Measurements from ENCODE around the gene GANC. TPM values are rescaled to one million over a fixed set of nuclear protein-coding genes. Genes with fewer than 3 reads are reported as not detected.
"Not testable (repeated sequence)": the region's sequence is repeated elsewhere in the genome, so short reads cannot be mapped to it uniquely, and the experiment has no call there.

Gene GANC
- polyA plus RNA-seq, 3 donors: 23.6 to 35.6 (median 25.9) TPM

DNA sequence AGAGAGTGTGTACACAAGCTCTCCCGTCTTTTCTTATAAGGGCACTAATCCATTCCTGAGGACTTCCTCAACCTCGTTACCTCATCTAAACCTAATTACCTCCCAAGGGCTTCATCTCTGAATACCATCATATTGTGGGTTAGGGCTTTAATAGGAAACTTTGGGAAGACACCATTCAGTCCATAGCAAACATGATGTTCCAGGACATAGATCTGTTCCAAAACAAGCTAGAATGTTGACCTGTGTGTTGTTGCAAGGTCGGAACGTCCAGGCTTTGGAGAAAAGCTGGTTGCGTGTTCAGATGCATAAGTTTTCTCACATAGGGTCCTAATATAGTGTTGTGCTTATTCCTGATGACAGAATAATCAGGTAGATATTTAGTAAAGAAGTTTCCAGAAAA lies 9.9 kb downstream of the GANC start:
- no peak for DNase-seq (ENCODE audit: low read depth in 3 of 3, low spot score in 2 of 3)

DNA sequence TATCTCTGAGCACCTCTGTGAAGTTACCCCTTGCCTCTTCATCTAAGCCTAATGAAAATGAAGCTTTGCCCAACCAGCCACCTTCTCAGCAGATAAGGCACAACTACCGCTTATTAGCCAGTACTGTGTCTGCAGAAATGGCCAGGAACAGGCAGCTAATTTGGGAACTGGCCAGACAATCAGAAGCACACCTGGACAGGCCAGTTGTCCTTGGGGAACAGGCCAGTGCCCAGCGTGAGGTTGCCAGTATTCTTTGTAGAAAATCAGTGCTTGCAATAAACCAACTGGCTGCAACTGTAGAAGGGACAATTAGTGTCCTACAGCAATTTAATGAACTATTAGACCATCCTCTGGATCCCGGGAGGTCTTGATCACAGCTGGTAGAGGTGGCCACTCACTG lies 10.7 kb downstream of the GANC start:
- no peak for DNase-seq (ENCODE audit: low read depth in 3 of 3, low spot score in 2 of 3)

DNA sequence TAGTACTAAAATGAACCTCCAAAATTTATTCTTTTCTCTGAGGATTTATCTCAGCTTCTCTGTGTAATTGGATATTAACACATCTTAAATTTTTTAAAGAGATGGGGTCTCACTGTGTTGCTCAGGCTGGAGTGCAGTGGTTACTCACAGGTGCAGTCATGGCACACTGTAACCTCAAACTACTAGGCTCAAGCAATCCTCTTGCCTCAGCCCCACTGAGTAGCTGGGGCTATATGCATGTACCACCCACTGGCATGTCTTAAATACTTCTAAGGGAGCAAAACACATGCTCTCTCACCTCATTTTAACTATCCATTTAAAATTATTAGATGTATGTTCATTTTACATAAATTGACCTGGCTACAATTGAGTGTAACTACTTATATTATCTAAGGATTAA lies 11.6 kb downstream of the GANC start:
- DNase-seq (ENCODE audit: low read depth in 3 of 3, low spot score in 2 of 3): no peak

DNA sequence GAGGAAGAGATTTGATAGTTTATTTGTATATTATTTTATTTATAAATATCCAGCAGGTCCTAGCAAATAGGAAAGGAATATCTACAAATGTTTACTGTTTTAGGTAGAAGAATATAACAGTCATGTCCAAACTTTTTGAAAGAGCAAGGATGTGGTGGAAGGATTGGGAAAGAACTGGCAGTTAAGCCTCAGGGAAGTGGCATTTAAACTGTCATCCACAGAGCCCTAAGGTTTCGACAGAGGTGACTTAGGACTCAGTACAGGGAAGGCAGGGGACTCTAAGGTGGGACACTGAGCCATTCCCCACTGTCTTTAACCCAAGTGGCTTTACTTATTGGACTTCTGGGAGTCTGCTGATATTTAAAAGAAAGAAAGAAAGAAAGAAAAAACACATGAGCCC lies 12.0 kb downstream of the GANC start:
- no peak for DNase-seq (ENCODE audit: low read depth in 3 of 3, low spot score in 2 of 3)

DNA sequence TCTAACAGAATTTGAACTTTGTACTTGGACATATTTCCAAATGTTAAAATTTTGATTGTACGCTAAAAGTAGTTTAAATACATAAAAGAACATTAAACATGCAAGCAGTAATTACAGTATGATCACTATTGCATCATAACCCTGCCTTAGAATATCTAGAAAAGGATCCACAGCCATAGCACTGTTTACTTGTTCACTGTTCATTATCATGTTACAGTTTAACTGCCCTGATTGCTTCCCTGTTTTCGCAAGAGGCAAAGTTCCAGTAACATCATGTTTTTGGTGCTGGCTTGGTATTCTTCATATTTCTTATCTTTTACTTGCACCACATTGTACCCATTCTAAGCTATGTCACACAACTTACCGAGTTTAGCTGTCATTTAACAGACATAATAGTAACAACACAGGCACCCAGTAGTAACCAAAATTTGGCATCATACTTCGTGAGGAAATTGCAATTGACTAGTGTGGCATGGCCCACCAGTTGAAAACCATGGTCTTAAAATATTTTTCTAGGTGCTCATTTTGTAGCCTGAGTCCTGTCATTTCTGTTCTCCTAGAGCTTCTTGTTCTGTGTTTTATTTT lies 13.5 kb downstream of the GANC start:
- no peak for DNase-seq (ENCODE audit: low read depth in 3 of 3, low spot score in 2 of 3)

DNA sequence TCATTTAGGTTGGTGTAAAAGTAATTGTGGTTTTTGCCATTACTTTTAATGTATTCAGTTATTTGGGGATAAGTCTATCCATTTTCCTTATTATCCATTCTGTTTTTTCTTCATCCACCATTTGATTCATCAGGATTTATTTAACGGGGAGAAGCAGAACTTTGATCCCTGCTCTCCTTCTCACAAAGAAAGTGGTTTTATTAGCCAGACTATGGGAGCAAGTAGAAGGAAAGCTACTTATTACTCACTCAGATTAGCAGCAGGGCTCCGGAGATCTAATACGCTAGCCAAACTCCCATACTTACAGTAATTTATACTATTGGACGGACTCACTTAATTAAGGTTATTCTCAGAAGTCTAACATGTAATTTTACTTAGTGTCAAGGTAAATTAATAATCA lies 14.9 kb downstream of the GANC start:
- DNase-seq (ENCODE audit: low read depth in 3 of 3, low spot score in 2 of 3): no peak

DNA sequence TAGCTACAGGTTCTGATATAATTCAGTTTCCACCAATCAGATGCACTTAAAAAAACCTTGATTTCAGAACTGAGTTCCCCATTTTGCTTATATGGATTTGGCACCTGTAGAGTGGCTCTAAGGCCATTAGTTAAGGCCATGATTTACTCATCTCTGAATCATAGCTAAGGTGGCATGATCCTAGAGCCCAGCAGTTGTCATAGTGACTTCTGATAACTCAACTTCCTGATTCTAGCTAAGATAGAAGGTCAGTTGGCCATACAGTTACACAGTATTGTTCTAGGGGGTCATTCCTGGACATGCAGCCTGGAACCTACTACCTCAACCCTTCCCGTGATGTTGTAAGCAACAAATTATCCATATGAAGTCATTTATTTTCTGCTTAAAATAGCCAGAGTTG lies 16.2 kb downstream of the GANC start:
- DNase-seq (ENCODE audit: low read depth in 3 of 3, low spot score in 2 of 3): no peak

DNA sequence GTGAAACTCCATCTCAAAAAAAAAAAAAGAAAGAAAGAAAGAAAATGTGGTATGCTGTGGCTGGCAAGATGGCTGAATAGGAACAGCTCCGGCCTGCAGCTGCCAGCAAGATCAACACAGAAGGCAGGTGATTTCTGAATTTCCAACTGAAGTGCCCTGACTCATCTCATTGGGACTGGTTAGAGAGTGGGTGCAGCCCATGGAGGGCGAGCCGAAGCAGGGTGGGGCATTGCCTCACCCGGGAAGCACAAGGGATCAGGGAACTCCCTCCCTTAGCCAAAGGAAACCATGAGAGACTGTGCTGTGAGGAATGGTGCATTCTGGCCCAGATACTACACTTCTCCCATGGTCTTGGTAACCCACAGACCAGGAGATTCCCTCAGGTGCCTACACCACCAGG lies 28.0 kb downstream of the GANC start:
- not testable (repeated sequence) for DNase-seq (ENCODE audit: low read depth in 3 of 3, low spot score in 2 of 3)

DNA sequence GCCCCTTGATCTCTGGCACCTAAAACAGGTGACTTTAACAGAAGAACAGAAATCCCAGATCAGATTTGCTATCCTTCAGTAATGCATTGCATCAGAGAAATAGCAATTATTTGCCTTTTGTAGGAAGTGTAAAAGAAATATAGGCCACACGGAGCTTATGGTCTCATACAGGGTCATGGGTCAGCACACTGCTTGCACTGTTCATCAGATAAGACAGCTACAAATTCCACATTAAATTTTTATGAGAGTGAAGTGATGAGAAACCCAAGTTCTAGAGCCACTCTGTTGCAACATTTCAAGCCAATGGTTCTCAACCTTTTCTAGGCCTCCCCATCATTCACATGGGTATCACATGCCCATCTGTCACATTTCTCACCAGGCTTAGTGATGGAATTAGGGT lies 33.7 kb downstream of the GANC start:
- DNase-seq (ENCODE audit: low read depth in 3 of 3, low spot score in 2 of 3): no peak

DNA sequence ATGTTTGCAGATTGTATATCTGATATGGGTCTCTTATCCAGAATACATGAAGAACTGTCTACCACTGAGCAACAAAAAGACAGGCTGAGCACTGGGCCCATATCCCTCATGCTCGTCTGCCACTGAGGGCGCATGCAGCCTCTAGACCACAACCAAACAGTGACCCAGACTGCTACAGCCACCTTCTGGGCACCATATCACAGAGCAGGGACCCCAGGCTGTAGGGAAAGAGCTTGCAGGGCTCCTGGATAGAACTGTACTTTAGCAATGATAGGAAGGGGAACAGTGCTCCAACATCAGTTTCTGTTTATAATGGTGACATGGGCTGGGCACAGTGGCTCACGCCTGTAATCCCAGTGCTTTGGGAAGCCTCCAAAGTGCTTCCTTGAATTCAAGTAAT lies 40.5 kb downstream of the GANC start:
- DNase-seq (ENCODE audit: low read depth in 3 of 3, low spot score in 2 of 3): no peak

DNA sequence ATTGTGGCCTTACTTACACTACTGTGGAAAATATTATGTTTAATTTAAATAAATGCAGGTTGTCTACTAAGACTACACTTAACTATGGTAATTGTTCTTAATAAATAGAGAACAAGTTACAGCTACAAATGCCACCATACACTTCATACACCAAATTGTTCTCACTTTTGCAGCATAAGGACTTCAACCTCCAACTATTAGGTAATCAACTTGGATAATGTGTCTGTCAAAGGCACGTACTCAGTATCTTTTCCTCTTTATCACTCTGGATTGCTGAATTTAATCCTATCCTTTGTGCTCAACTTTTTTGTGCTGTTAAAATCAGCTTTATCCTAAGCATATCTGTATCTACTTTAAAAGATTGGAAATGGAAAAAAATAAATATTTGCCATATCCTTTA lies 41.8 kb downstream of the GANC start:
- DNase-seq (ENCODE audit: low read depth in 3 of 3, low spot score in 2 of 3): no peak

DNA sequence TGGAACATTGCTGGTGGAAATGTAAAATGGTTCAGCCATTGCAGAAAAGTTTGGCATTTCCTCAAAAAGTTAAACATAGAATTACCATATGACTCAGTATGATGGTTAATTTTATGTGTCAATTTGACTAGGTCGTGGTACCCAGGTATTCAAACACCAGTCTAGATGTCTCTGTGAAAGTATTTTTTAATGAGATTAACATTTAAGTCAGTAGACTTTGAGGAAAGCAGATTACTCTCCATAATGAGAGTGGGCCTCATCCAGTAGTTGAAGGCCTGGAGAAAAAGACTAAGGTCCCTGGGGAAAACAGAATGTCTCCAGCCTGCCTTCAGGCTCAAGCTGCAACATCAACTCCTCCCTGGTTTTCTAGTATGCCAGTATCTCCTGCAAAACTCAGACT lies 42.5 kb downstream of the GANC start:
- no peak for DNase-seq (ENCODE audit: low read depth in 3 of 3, low spot score in 2 of 3)

DNA sequence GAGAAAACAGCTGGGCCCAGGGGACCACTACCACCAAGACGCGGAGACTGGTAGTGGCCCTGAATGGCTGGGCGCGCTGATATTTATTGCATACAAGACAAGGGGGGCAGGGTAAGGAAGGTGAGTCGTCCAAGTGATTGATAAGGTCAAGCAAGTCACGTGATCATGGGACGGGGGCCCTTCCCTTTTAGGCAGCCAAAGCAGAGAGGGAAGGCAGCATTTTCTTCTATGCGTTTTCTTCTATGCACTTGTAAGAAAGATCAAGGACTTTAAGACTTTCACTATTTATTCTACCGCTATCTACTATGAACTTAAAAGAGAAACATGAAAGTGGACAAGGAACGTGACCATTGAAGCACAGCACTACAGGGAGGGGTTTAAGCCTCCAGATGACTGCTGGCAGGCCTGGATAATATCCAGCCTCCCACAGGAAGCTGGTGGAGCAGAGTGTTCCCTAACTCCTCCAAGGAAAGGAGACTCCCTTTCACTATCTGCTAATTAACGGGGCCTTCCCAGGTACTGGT lies 43.3 kb downstream of the GANC start:
- DNase-seq (ENCODE audit: low read depth in 3 of 3, low spot score in 2 of 3): not testable (repeated sequence)

DNA sequence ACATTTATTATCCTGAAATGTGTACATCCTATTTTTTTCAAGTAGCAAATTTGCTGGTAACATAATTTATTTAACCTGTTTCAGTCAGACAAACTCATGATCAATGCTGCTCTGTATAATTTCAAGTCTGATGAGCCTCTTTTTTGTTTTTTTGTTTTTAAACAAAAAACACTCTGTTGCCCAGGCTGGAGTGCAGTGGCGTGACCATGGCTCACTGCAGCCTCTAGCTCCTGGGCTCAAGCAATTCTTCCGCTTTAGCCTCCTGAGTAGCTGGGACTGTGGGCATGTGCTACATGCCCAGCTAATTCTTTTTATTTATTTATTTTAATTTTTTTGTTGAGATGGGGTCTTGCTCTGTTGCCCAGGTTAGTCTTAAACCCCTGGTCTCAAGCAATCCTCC lies 46.2 kb downstream of the GANC start:
- DNase-seq (ENCODE audit: low read depth in 3 of 3, low spot score in 2 of 3): no peak

DNA sequence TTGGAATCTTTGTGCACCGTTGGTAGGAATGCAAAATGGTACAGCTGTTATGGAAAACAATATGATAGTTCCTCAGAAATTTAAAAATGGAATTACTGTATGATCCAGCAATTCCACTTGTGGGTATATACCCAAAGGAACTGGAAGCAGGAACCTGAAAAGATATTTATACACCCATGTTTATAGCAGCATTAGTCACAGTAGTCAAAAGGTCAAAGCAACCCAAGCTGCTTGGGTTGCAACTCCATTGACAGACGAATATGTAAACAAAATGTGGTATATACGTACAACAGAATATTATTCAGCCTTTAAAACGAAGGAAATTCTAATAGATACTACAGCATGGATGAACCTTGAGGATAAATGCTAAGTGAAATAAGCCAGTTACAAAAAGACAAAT lies 51.3 kb downstream of the GANC start:
- no peak for DNase-seq (ENCODE audit: low read depth in 3 of 3, low spot score in 2 of 3)

DNA sequence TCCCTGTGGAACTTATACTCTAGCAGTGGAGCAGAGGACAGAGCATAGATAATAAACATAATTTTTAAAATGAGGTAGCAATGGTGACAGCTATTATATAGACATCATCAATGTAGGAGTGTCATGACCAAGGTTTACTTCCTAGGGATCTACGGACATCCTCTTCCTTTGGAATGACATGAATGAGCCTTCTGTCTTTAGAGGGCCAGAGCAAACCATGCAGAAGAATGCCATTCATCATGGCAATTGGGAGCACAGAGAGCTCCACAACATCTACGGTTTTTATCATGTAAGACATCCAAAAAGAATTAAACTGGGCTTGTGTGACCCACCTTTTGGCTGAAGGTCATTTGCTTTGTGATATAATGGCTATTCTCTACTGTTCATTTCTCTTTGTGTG lies 56.2 kb downstream of the GANC start:
- no peak for DNase-seq (ENCODE audit: low read depth in 3 of 3, low spot score in 2 of 3)

DNA sequence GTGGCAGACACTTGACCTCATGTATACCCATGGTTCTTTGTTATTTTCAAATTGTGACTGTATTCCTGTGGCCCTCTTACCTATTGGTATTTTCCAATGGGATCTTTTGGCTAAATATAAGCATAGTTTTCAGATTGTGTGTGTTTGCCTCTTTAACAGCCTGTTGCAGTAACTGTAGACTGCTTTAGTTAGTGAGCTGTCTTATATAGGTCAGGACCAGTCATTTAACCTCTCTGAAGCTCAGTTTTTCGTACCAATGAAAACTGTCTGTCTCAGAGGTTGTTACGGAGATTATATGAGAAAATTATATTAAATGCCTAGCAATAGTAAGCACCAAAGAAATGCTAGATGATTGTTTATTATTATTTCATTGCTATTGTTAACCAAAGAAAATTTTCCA lies 57.0 kb downstream of the GANC start:
- DNase-seq (ENCODE audit: low read depth in 3 of 3, low spot score in 2 of 3): no peak

DNA sequence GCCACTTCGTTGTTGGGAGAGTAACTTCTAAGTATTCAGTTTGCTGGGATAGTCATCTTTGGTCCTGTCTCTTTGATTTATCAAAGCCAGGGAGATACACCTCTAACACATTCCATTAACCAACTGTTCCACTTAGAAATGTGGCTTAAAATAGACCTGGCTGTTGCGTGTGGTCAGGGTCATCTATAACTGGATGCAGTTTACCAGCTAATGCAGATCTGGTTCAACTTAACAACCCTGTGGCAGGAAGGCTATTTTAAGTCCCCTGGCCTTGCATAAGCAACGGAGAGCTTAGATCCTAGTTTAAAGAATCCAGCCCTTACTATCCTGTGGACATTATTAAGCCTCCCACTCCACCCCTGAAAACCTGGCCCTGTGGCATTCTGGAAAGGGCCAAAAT lies 58.2 kb downstream of the GANC start:
- DNase-seq (ENCODE audit: low read depth in 3 of 3, low spot score in 2 of 3): no peak

DNA sequence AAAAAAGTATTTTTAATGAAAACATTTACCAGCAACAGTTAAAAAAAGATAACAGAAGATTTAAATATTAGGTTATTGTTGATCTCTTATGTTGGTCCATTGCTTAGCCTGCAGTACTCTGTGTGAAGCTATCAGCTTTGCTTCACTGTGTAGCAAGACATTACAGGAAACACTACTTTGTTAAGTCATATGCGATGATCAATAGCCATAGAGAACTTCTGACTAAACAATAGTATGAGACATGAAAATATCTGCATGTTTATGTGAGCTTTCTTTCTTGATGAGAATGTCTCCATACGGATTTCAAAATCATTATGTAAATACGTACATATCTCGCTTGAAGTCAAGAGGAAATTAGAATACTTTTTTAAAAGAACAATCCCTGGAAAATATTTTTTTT lies 59.3 kb downstream of the GANC start:
- DNase-seq (ENCODE audit: low read depth in 3 of 3, low spot score in 2 of 3): no peak

DNA sequence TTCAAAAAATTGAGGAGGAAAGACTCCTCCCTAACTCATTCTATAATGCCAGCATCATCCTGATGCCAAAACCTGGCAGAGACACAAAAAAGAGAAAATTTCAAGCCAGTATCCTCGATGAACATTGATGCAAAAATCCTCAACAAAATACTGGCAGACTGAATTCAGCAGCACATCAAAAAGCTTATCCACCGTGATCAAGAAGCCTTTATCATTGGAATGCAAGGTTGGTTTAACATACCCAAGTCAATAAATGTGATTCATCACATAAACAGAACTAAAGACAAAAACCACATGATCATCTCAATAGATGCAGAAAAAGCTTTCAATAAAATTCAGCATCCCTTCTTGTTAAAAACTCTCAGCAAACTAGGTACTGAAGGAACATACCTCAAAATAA lies 62.1 kb downstream of the GANC start:
- no peak for DNase-seq (ENCODE audit: low read depth in 3 of 3, low spot score in 2 of 3)

DNA sequence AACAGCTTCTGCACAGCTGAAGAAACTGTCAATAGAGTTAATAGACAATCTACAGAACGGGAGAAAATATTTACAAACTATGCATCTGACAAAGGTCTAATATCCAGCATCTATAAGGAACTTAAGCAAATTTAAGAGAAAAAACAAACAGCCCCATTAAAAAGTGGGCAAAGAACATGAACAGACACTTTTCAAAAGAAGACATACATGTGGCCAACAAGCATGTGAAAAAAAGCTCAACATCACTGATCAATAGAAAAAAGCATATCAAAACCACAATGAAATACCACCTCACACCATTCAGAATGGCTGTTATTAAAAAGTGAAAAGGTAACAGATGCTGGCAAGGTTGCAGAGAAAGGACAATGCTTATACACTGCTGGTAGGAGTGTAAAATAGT lies 63.6 kb downstream of the GANC start:
- DNase-seq (ENCODE audit: low read depth in 3 of 3, low spot score in 2 of 3): not testable (repeated sequence)

DNA sequence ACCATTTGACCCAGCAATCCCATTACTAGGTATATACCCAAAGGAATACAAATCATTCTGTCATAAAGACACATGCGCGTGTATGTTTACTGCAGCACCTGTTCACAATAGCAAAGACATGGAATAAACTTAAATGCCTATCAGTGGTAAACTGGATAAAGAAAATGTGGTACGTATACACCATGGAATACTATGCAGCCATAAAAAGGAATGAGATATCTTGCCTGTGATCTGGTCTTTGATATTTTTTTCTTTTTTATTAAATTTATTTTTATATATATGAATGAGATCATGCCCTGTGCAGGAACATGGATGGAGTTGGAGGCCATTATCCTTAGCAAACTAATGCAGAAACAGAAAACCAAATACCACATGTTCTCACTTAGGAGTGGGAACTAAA lies 64.1 kb downstream of the GANC start:
- not testable (repeated sequence) for DNase-seq (ENCODE audit: low read depth in 3 of 3, low spot score in 2 of 3)

DNA sequence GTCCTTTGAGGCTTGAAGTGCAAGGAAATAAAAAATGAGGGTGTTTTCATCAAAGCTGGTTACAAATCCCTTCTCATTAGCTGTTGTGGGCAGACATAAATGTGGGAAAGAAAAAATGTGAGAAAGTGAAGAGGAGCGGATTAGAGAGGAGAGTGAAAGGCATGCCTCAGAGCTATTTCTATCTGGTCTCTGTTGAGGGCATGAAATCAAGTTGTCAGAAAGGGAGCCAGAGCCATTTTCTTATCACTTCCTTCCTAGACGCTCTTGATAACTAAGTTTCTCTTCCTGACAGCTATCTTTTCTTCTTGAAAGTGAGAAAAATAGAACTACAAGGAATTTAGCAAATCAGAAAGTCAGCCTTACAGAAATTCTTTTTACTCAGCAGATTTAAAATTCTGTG lies 65.5 kb downstream of the GANC start:
- DNase-seq (ENCODE audit: low read depth in 3 of 3, low spot score in 2 of 3): no peak
